ENCODE measurements around the gene CFAP20DC. TPM values are rescaled to one million over a fixed set of nuclear protein-coding genes. Genes with fewer than 3 reads are reported as not detected.

The CFAP20DC gene
- total and polyA plus RNA-seq, 2 of the 4 experiments (the other 2 are of a cell fraction), result 1.2 to 1.6 TPM

GRCh38 chr3:59006634-59007517 is 42.9 kb downstream of the CFAP20DC start:
- peak; percentile 76 for DNase-seq
- H3K14ac ChIP-seq (replicated peaks; ENCODE audit: low read depth, low read length), result peak overlapping the region; percentile 62
- peak overlapping the region; percentile 39 for H2AK9ac ChIP-seq (replicated peaks; ENCODE audit: low read depth, low read length, poor library complexity)
- H4K5ac ChIP-seq (ENCODE audit: low read depth, low read length), result no peak overlapping the region
- H3K4me1 ChIP-seq (ENCODE audit: control insufficient read depth, insufficient read depth, low read length), result peaks cover 3% of the 10 kb centered on the region; the same call in 1 of the 2 replicates
- no peak overlapping the region; the same call in 1 of the 2 replicates for H2BK120ac ChIP-seq (ENCODE audit: low read depth, low read length)
- no peaks in the 10 kb centered on the region for H3K9me3 ChIP-seq (ENCODE audit: control insufficient read depth, insufficient read depth, low read length)
- dilution Hi-C loops (cut with HindIII; ENCODE audit: low sequenced_read_pairs, unreplicated experiment), result no loop called here
- no peaks in the 10 kb centered on the region for H3K36me3 ChIP-seq (ENCODE audit: control insufficient read depth, insufficient read depth, low read length)
- in situ Hi-C loops (cut with MboI; ENCODE audit: low sequenced_read_pairs), result no loop called here
- no peak overlapping the region for H4K91ac ChIP-seq (ENCODE audit: insufficient read depth, low read depth, low read length)
- intact Hi-C loops (cut with micrococcal nuclease), result no loop called here
- no peak overlapping the region for H3K23ac ChIP-seq (ENCODE audit: low read depth, low read length)
- H3K4me2 ChIP-seq (ENCODE audit: low read depth, low read length), result no peak overlapping the region
- no peak overlapping the region for H3K9ac ChIP-seq (ENCODE audit: low read depth, low read length)
- BruUV-seq (replicated peaks), result no TSS peak
- ATAC-seq (ENCODE audit: low read depth), result peak; percentile 89
- H2AFZ ChIP-seq (replicated peaks; ENCODE audit: low read length, poor library complexity), result peak overlapping the region; percentile 88
- H3K4me3 ChIP-seq (ENCODE audit: insufficient read depth, low read depth, low read length), result no peak overlapping the region
- no peaks in the 10 kb centered on the region for H4K20me1 ChIP-seq (ENCODE audit: insufficient read depth, low read length)
- ChIA-PET CTCF (interaction anchor here (0.6 kb wide), 1 partner anchor 511 kb away, joined by 3 read pairs; no protein-coding TSS in a partner anchor), POLR2A (ENCODE audit: unreplicated experiment) (no interaction called here)
- no peak overlapping the region for H3K18ac ChIP-seq (ENCODE audit: low read depth, low read length)
- no peak overlapping the region for H2BK5ac ChIP-seq (ENCODE audit: low read depth, low read length, poor library complexity, severe bottlenecking)
- H2AK5ac ChIP-seq (ENCODE audit: low read depth, low read length), result no peak overlapping the region; the same call in 1 of the 2 replicates
- no peaks in the 10 kb centered on the region for H3K9me1 ChIP-seq (ENCODE audit: insufficient read depth, low read length)
- no peak overlapping the region for H2BK20ac ChIP-seq (ENCODE audit: low read depth, low read length)
- H3K27me3 ChIP-seq (ENCODE audit: control insufficient read depth, insufficient read depth, low read length), result no peaks in the 10 kb centered on the region
- no peak overlapping the region for H3K56ac ChIP-seq (ENCODE audit: extremely low read depth, insufficient read depth, low read length)
- H3K79me1 ChIP-seq (ENCODE audit: low read depth in 1 of 2, low read length in 2 of 2), result no peaks in the 10 kb centered on the region
- H4K8ac ChIP-seq (ENCODE audit: low read depth in 2 of 2, low read length in 2 of 2), result peak overlapping the region in 1 of 2 experiments; percentile 50; a peak in 1 of 4 replicates
- WGBS, 2 experiments (ENCODE audit: extremely low coverage in 2 of 2, insufficient read length in 1 of 2), result 86% methylated on average over 1 of the region's 7 CpGs; no CpG with 5 or more reads in 1 of the 2 experiments
- H2BK15ac ChIP-seq (ENCODE audit: low read depth, low read length), result no peak overlapping the region
- no peak overlapping the region for H3K4ac ChIP-seq (ENCODE audit: low read depth, low read length)
- H3K27ac ChIP-seq (ENCODE audit: insufficient read depth, low read length), result no peak overlapping the region
- TF ChIP-seq CEBPB (IDR thresholded peaks at IDR 0.05; ENCODE audit: low read depth, low read length) (no peak), RFX5 (IDR thresholded peaks at IDR 0.05; ENCODE audit: low read depth, low read length) (no peak), BHLHE40 (IDR thresholded peaks at IDR 0.05; ENCODE audit: low read depth, low read length) (no peak), USF2 (IDR thresholded peaks at IDR 0.05; ENCODE audit: low read depth, low read length) (no peak), POLR2A (IDR thresholded peaks at IDR 0.05; ENCODE audit: low read depth, low read length) (no peak), ELK1 (IDR thresholded peaks at IDR 0.05; ENCODE audit: borderline replicate concordance, low read depth, low read length) (no peak), SMC3 (IDR thresholded peaks at IDR 0.05; ENCODE audit: low read depth, low read length) (no peak), MAZ (IDR thresholded peaks at IDR 0.05; ENCODE audit: borderline replicate concordance, low read depth, low read length) (no peak), FOS (IDR thresholded peaks at IDR 0.05; ENCODE audit: low read depth, low read length) (no peak), CHD1 (IDR thresholded peaks at IDR 0.05; ENCODE audit: low read depth, low read length) (no peak), RCOR1 (IDR thresholded peaks at IDR 0.05; ENCODE audit: insufficient replicate concordance, low read length) (no peak), MXI1 (IDR thresholded peaks at IDR 0.05; ENCODE audit: borderline replicate concordance, low read depth, low read length) (no peak), RAD21 (IDR thresholded peaks at IDR 0.05; ENCODE audit: low read length) (no peak), CTCF (conservative IDR thresholded peaks at IDR 0.05; ENCODE audit: low read depth, low read length) (no peak)
